Left ventricle myocardium inferior (tissue), 1 donor: ENCODE results near the gene PLGRKT. TPM values are rescaled to one million over a fixed set of nuclear protein-coding genes. Genes with fewer than 3 reads are reported as not detected.
"Not testable (repeated sequence)": the region's sequence is repeated elsewhere in the genome, so short reads cannot be mapped to it uniquely, and the experiment has no call there.

ENCODE experiments used
- DNase-seq: peaks from one replicate; pipeline ENCODE4 v3.0.0-alpha.2; 2020
- H3K27ac ChIP-seq: fragments of 200-600 bp; replicated peaks from 2 replicates; pipeline ENCODE4 v1.8.0; 2021
- H3K27me3 ChIP-seq: fragments of 200-600 bp; 2 replicates; pipeline ENCODE4 v1.8.0; 2021; ENCODE audit warnings: low read depth
- H3K36me3 ChIP-seq: fragments of 200-600 bp; 2 replicates; pipeline ENCODE4 v1.8.0; 2021
- H3K4me1 ChIP-seq: fragments of 200-600 bp; 2 replicates; pipeline ENCODE4 v1.8.0; 2021
- H3K4me3 ChIP-seq: fragments of 200-600 bp; 2 replicates; pipeline ENCODE4 v1.8.0; 2021; ENCODE audit warnings: mild to moderate bottlenecking, moderate library complexity
- H3K9me3 ChIP-seq: fragments of 200-600 bp; replicated peaks from 2 replicates; pipeline ENCODE4 v1.8.0; 2021
- CTCF ChIP-seq: fragments of 200-600 bp; IDR thresholded peaks from 2 replicates; pipeline ENCODE4 v1.8.0; 2021; ENCODE audit warnings: antibody characterized with exemption, mild to moderate bottlenecking, borderline replicate concordance
- intact Hi-C: fragments of 100-400 bp; cut with micrococcal nuclease; formaldehyde crosslinking; loops from one replicate; pipeline ENCODE4 v1.11.0; 2022
- total RNA-seq: library from RNA; stranded (reverse); fragmentation: NEBNext Ultra II Directional; extraction: Animal tissue kit (Norgen Biotek cat#: 25700); gene quantifications from one replicate; pipeline ENCODE4 v1.2.1, GENCODE V29; 2021
- donor health status: DM: no; HTN: yes; CAD: no; lungs with severe emphysema.

PLGRKT gene
- total RNA-seq, 1 donor from 2014 or later, result 34.3 TPM

GRCh38 chr9:5441043-5441442 lies 3.3 kb upstream of the PLGRKT start:
- H3K27ac ChIP-seq, result no peak overlapping the region
- peaks cover 27% of the 10 kb centered on the region for H3K4me1 ChIP-seq
- H3K9me3 ChIP-seq, result no peaks in the 10 kb centered on the region
- intact Hi-C loops, result loop anchor here (5.0 kb wide), 1 partner anchor 254 kb away; the partner anchor contains the start of gene INSL6
- no peak for DNase-seq
- peaks cover 2% of the 10 kb centered on the region for H3K36me3 ChIP-seq
- no peak overlapping the region for H3K4me3 ChIP-seq
- TF ChIP-seq CTCF, result no peak
- no peaks in the 10 kb centered on the region for H3K27me3 ChIP-seq

GRCh38 chr9:5440426-5440825 lies 2.7 kb upstream of the PLGRKT start:
- Histone ChIP-seq H3K27ac (no peak overlapping the region), H3K9me3 (no peaks in the 10 kb centered on the region), H3K4me3 (no peak overlapping the region), H3K4me1 (peaks cover 33% of the 10 kb centered on the region), H3K27me3 (no peaks in the 10 kb centered on the region), H3K36me3 (peaks cover 8% of the 10 kb centered on the region)
- no peak for DNase-seq
- intact Hi-C loops, result loop anchor here (5.0 kb wide), 1 partner anchor 253 kb away; the partner anchor contains the start of gene INSL6
- no peak for TF ChIP-seq CTCF

DNA sequence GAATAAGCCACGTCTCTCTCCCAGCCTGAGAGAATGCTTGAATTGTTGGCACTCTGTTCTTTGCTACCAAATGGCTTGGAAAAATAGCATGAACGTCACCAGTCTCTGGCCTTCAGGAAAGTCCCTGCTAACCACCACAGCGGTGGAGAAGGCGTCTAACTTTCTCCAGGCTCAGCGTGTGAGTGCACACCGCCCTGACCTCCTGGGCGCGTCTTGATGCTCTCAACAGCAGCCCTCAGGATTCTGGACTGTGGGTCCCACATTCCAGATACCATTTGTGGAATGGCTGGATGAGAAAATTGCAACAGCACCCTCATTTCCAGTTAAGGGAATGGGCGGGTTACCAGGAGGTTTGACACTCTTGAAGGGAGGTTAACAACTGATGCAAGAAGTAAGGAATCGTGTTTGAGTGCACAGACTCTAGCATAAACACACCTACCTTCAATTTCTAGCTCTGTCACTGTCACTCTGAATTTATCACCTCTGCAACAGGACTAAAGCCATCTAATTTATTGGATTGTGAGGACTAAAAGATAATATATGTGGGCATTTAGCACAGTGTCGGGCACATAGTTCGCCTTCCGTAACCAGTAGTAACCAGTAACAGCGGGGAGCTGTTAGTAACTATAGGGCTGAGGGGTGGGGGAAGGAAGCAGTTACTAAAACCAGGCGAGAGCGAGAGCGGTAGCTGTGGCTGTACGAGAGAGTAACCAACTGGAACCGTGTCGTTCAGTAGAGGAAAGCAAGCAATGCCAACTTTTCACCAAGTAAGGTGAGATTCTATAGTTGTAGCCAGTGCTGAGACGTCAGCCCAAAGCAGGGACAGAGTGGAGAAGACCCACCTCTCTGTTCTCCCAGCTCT lies 807 bp upstream of the PLGRKT start:
- intact Hi-C loops, result no loop called here
- no peaks in the 10 kb centered on the region for H3K9me3 ChIP-seq

DNA sequence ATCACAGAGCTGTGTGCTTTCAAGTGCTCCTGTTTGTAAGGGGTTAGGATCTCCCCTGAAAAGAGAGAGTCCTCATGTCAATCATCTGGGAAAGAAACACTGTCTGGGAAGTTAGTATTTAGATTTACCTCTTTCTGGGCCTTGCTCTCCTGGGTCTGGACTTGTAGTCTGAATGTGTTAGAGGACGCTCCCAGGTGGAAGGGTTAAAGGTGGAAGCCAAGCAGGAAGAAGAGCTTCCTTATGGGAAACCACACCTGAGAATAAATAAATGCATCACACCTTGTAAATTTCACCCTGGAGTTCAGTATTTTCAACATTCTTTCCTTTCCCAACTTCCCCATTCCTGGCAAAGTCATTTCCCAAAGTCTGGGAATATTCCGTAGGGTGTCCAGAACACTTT lies 1.3 kb downstream of the PLGRKT start:
- Histone ChIP-seq H3K4me1 (peaks cover 36% of the 10 kb centered on the region), H3K9me3 (no peaks in the 10 kb centered on the region), H3K4me3 (peak overlapping the region; percentile 75), H3K36me3 (peaks cover 15% of the 10 kb centered on the region), H3K27ac (peak overlapping the region; percentile 96), H3K27me3 (no peaks in the 10 kb centered on the region)
- intact Hi-C loops, result no loop called here
- TF ChIP-seq CTCF, result no peak
- DNase-seq, result no peak

More for the DNA sequence above, 807 bp upstream of the PLGRKT start:
- Histone ChIP-seq H3K36me3 (peaks cover 13% of the 10 kb centered on the region), H3K4me3 (peak overlapping the region; percentile 75), H3K27ac (peak overlapping the region; percentile 96), H3K27me3 (no peaks in the 10 kb centered on the region), H3K4me1 (peaks cover 36% of the 10 kb centered on the region)
- no peak for TF ChIP-seq CTCF
- DNase-seq, result no peak

GRCh38 chr9:5435912-5436311 lies 1.8 kb downstream of the PLGRKT start:
- intact Hi-C loops, result no loop called here
- TF ChIP-seq CTCF, result no peak
- H3K27ac ChIP-seq, result no peak overlapping the region

DNA sequence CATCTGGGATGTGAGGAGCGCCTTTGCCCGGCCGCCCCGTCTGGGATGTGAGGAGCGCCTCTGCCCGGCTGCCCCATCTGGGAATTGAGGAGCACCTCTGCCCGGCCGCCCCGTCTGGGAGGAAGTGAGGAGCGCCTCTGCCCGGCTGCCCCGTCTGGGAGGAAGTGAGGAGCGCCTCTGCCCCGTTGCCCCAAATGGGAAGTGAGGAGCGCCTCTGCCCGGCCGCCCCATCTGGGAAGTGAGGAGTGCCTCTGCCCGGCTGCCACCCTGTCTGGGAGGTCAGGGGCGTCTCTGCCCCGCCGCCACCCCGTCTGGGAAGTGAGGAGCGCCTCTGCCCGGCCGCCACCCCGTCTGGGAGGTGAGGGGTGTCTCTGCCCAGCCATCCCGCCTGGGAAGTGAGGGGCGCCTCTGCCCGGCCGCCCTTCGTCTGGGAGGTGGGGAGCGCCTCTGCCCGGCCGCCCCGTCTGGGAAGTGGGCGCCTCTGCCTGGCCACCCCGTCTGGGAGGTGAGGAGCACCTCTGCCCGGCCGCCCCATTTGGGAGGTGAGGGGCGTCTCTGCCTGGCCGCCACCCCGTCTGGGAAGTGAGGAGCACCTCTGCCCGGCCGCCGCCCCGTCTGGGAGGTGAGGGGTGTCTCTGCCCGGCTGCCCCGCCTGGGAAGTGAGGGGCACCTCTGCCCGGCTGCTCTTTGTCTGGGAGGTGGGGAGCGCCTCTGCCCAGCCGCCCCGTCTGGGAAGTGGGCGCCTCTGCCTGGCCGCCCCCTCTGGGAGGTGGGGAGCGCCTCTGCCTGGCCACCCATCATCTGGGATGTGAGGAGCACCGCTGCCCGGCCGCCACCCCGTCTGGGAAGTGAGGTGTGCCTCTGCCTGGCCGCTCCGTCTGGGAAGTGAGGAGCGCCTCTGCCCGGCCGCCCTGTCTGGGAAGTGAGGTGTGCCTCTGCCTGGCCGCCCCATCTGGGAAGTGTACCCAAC lies 3.6 kb downstream of the PLGRKT start:
- H3K36me3 ChIP-seq, result peaks cover 28% of the 10 kb centered on the region
- not testable (repeated sequence) for H3K9me3 ChIP-seq

More at GRCh38 chr9:5435912-5436311, 1.8 kb downstream of the PLGRKT start:
- no peak for DNase-seq
- H3K4me1 ChIP-seq, result peaks cover 36% of the 10 kb centered on the region
- H3K36me3 ChIP-seq, result peaks cover 20% of the 10 kb centered on the region
- H3K27me3 ChIP-seq, result no peaks in the 10 kb centered on the region
- no peak overlapping the region for H3K4me3 ChIP-seq
- H3K9me3 ChIP-seq, result no peaks in the 10 kb centered on the region

GRCh38 chr9:5433328-5433727 lies 4.4 kb downstream of the PLGRKT start:
- peaks cover 31% of the 10 kb centered on the region for H3K36me3 ChIP-seq
- not testable (repeated sequence) for H3K4me3 ChIP-seq

More for the DNA sequence above, 3.6 kb downstream of the PLGRKT start:
- intact Hi-C loops, H3K27ac ChIP-seq, H3K4me3 ChIP-seq, DNase-seq, H3K27me3 ChIP-seq: not testable (repeated sequence)
- H3K4me1 ChIP-seq, result peaks cover 36% of the 10 kb centered on the region

GRCh38 chr9:5432890-5433289 lies 4.8 kb downstream of the PLGRKT start:
- H3K4me3 ChIP-seq, H3K9me3 ChIP-seq, intact Hi-C loops, H3K27ac ChIP-seq, DNase-seq, H3K27me3 ChIP-seq: not testable (repeated sequence)
- Histone ChIP-seq H3K4me1 (peaks cover 25% of the 10 kb centered on the region), H3K36me3 (peaks cover 31% of the 10 kb centered on the region)

More at GRCh38 chr9:5433328-5433727, 4.4 kb downstream of the PLGRKT start:
- H3K27ac ChIP-seq, intact Hi-C loops, DNase-seq, H3K27me3 ChIP-seq, H3K9me3 ChIP-seq: not testable (repeated sequence)
- peaks cover 30% of the 10 kb centered on the region for H3K4me1 ChIP-seq
